Measurements from ENCODE around the gene NRDE2.
"Not testable (repeated sequence)": the region's sequence is repeated elsewhere in the genome, so short reads cannot be mapped to it uniquely, and the experiment has no call there.

Gene NRDE2

DNA sequence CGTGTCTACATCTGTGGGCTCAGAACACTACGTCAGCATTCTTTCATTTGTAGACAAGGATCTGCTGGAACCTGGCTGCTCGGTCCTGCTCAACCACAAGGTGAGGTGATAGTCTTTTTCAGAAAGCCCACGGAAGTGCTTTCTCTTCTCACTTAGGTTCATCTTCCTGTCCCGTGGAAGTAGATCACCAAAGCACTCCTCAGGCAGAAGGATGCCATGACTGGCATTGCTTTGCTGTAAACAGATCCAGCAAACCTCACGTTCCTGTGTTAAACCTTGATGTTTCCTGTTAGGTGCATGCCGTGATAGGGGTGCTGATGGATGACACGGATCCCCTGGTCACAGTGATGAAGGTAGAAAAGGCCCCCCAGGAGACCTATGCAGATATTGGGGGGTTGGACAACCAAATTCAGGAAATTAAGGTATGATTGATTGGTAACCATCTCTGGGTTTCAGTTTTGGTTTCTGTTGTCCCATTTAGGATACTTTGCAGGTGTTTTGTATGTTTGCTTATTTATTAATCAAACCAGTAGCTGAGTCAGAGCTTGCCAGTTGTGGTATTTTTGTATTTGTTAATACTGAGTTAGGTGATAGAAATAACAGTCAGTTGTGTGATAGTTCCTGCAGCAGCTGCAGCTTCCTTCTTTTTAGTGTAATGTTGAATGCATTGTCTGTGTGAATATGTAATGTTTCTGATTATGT is 67.8 kb downstream of the NRDE2 start:
- DNase-seq: no peak

DNA sequence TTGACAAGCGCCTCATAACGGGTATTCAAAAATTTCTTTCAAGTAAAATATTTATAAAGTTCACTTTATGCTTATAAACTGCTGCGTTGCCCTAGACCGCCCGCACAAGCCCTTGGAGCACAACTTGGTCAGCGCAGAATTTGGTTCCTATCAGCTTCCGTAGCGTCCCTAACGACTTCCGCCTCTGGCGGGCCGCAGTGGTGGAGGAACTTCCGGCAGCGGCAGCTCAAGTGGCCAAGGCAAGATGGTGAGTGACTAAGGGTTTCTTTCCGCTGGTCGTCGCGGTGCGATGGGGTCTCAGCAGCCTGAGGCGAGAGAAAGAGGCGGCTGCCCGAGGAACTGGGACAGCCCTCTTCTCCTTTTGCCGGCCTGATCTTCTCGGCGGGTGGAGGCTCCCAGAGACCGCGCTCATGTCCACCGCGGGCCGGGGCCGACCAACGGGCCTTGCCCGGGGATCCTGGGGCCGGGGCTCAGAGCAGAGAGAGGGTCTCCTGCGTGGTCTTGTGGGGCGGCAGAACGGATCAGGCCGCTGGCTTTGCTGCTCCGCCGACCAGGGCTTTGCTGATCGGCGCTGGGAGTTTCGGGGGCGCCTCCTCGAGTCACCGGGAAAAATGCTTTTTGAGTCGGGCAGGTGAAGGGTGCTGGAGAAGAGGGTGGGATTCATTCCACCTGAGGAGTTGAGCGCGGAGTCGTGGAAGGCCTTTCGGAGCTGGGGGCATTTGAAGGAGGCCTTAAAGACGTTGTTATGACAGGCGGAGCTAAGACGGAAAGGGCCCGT is 75.2 kb downstream of the NRDE2 start, which contains the start of gene PSMC1:
PSMC1 (plus strand) TSS at position 200 of the 778 bp plus-strand sequence; CDS start at position 245, 45 bp downstream.
- DNase-seq: peak; percentile 89

DNA sequence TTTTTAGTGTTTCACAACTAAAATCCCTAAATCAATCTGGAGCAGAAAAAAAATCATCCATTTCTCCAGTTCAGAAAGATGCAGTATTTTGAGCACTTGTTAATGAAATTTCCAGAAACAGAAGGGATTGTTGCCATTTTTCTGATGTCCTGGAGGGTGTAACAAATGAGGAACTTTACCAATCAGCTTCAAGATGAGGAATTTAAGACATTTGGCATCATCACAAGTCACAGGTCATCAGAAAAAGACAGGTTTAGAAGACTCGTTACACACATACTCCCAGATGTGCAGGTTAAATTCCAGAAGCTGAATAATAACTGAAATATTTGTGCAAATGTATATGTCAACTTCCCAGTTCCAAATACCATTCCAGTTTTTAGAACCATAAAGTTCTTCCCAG is 75.9 kb downstream of the NRDE2 start:
- DNase-seq: no peak

DNA sequence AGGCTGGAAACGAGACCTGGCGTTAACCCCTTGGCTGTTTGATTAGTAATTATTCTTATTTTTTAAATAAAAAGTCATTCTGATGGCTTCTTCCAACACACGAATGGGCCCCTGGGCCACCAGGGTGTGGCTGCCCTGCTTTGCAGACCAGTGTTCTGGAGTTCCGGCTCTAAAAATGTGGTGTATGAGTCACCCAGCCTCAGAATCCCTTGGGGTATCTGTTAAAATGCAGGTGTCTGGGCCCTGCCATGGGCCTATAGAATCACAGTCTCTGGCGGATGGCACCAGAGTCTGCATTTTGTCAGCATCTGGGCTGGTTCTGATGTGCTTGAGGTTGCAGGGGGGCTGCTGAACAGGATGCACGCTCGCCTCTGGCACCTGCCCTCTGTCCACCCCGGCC is 77.9 kb downstream of the NRDE2 start:
- no peak for DNase-seq

DNA sequence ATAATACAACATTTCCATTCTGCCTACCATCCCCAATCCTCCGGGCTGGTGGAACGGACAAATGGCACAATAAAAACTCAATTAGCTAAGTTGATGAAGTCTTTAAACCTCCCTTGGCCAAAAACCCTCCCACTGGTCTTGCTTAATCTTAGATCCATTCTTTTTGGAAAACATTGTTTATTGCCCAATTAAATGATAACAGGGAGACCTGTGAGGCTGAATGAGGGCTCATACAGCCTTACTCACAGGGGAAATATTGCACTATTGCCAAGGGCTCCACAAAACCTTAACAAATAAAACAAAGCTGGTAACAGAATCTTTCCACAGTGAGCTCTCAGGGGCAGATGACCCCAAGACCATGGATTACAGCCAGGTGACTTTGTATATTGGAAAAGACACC is 83.1 kb downstream of the NRDE2 start:
- DNase-seq: no peak

DNA sequence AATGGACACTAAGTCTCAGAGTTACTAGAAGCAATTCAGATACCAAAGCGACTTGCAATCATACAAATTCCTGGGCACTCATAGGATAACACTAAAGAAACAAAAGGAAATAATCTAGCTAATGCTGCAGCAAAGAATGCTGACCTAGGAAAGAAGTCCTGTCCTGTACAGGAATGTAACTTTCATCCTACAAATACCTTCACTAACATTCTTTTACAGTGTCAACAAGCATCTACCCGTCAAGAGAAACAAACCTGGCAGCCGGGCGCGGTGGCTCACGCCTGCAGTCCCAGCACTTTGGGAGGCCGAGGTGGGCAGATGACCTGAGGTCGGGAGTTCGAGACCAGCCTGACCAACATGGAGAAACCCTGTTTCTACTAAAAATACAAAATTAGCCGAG is 84.3 kb downstream of the NRDE2 start:
- DNase-seq: not testable (repeated sequence)

DNA sequence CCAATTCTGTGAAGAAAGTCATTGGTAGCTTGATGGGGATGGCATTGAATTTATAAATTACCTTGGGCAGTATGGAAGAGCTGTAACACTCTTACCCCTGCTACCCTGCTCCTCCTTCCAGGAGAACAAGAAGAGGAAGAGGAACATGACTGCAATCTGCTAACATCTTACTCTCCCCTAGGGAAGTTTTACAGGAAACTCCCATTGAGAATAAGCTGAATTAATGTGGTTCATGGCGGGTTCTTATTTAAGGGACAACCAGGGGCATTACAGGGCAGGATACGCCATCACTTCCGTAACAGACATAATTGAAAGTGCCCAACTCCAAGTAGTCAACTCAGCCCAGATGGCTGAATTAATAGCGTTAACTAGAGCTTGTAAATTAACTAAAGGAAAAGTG is 84.8 kb downstream of the NRDE2 start:
- no peak for DNase-seq

DNA sequence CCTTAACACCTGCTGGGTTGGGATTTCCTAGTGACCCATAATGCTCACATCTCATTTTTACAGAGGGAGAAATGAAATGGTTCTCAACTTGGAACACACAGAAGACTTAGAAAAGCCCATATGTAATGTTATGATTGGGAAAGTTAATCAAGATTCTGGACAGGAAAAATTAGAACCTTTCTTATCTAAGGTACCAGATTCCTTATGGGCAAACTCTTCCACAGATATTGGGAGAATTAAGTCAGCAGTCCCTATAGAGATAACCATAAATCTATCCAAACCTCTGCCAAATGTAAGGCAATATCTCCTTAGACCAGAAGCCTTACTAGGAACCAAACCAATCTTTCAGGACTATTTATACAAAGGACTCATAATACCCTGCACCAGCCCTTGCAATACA is 89.3 kb downstream of the NRDE2 start:
- DNase-seq: no peak

DNA sequence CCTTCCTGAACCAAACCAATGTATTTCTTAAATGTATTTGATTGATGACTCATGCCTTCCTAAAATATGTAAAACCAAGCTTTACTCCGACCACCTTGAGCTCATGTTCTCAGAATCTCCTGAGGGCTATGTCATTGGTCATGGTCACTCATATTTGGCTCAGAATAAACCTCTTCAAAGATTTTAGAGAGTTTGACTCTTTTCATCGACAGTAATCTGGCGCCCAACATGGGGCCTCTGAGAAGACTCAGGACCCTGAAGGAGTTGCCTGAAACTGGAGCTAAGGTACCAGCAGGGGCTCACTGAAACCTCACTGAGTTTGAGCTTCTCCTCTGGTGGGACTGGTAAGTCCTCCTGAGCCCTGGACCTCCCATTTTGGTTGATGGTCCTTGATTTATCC is 92.6 kb downstream of the NRDE2 start:
- DNase-seq: no peak

DNA sequence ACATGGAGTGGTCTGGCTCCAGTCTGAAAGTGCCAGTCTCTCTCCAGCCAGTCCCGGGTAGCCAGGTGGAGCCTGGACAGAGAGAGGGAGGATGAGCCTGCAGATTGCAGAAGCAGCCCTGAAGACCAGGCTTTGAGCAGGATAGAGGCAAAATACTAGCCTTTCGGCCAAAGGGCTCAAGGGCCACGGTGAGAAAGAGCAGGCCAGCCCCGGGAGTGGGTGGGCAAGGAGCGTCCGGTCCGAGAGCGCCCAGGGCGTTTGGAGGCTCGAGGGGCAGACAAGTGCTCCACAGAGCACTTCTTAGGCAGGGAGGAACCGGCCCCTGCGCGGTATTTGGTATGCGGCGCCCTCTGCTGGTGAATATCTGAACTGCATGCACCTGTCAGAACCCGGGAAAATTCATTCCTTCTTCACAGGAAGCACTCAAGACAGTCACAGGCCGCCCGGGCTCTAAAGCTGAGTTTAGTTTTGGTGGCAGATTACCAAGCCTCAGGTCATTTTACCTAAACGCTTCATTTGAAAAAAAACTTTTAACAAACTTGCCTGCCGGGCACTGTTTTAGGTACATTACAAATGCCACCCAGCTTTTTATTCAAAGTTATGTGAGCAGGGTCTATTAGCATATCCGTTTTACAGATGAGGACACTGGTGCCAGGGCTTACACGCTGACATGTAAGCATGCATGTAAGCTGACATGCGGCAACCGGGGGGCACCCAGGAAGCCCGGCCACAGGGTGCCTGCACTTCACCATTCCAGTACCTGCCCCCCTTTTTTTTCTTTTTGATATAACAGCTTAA is 96.4 kb downstream of the NRDE2 start:
- DNase-seq: peak; percentile 46

DNA sequence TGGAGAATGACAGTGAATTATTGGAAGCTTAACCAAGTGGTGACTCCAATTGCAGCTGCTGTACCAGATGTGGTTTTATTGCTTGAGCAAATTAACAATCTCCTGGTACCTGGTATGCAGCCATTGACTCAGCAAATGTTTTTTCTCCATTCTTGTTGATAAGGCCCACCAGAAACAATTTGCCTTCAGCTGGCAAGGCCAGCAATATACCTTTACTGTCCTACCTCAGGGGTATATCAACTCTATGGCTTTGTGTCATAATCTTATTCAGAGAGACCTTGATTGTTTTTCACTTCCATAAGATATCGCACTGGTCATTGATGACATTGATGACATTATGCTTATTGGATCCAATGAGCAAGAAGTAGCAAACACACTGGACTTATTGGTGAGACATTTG is 101.8 kb downstream of the NRDE2 start:
- not testable (repeated sequence) for DNase-seq

DNA sequence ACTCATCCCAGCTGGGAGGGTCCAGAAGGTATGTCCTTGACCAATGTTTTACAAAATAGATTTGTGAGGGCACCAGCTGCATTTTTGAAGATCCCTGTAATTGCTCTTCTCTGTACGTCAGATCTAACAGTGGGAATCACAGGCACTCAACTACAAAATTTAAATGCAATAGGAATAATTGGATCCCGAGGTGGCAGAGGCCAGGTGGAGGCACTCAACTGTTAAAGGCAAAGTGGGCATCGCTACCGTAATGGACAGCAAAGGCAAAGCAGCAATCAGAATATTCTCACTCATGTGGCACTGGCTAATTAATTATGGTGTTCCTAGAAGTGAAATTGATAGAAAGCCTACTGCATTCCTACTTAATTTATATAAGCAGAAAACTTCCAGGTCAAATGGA is 103.3 kb downstream of the NRDE2 start:
- DNase-seq: no peak

Data from COR-L47 (cell line).